HepG2 (cell line): ENCODE measurements around the gene TMIGD3. TPM values are rescaled to one million over a fixed set of nuclear protein-coding genes. Genes with fewer than 3 reads are reported as not detected.

Experiments used
- BCL3 ChIP-seq: sonication (generic); formaldehyde crosslinking; IDR thresholded peaks from 2 replicates; pipeline ENCODE4 v1.5.1; 2020; ENCODE audit warnings: mild to moderate bottlenecking, missing genetic modification reagents, moderate library complexity
- CBX5 ChIP-seq: sonication (generic); formaldehyde crosslinking; IDR thresholded peaks from 2 replicates; pipeline ENCODE4 v1.4.0; 2020; ENCODE audit warnings: missing genetic modification reagents, borderline replicate concordance
- HBP1 ChIP-seq: IDR thresholded peaks from 2 replicates; pipeline ENCODE4 v1.6.1; 2016; ENCODE audit warnings: low read depth, control low read depth
- HIC2 ChIP-seq: sonication (generic); formaldehyde crosslinking; IDR thresholded peaks from 2 replicates; pipeline ENCODE4 v1.9.0; 2022; ENCODE audit warnings: low read depth, missing genetic modification reagents
- HNRNPK ChIP-seq: fragments of 200-400 bp; formaldehyde crosslinking; IDR thresholded peaks from 2 replicates; pipeline ENCODE4 v1.6.1; 2018; ENCODE audit warnings: low read length, low read depth, moderate library complexity, mild to moderate bottlenecking; ENCODE audit not compliant: poor library complexity, severe bottlenecking
- KDM1A ChIP-seq: IDR thresholded peaks from 2 replicates; pipeline ENCODE4 v1.6.1; 2016; ENCODE audit warnings: missing compliant biosample characterization
- KDM2A ChIP-seq: sonication (generic); formaldehyde crosslinking; IDR thresholded peaks from 2 replicates; pipeline ENCODE4 v1.4.0; 2020; ENCODE audit warnings: low read depth, missing genetic modification reagents, borderline replicate concordance
- KLF13 ChIP-seq: sonication (generic); formaldehyde crosslinking; IDR thresholded peaks from 2 replicates; pipeline ENCODE4 v1.4.0; 2020; ENCODE audit warnings: mild to moderate bottlenecking, missing genetic modification reagents
- MTA1 ChIP-seq: sonication (generic); formaldehyde crosslinking; IDR thresholded peaks from 2 replicates; pipeline ENCODE4 v1.4.0; 2020; ENCODE audit warnings: missing genetic modification reagents, mild to moderate bottlenecking, borderline replicate concordance
- PHF8 ChIP-seq: sonication (generic); formaldehyde crosslinking; IDR thresholded peaks from 2 replicates; pipeline ENCODE4 v1.5.0; 2020; ENCODE audit warnings: missing genetic modification reagents
- TRIM22 ChIP-seq: fragments of 450-650 bp; IDR thresholded peaks from 2 replicates; pipeline ENCODE4 v1.6.1; 2017
- ZNF292 ChIP-seq: sonication (generic); formaldehyde crosslinking; IDR thresholded peaks from 2 replicates; pipeline ENCODE4 v1.8.1; 2022; ENCODE audit warnings: mild to moderate bottlenecking, low read depth, missing genetic modification reagents, borderline replicate concordance
- ZNF326 ChIP-seq: sonication (generic); formaldehyde crosslinking; IDR thresholded peaks from 2 replicates; pipeline ENCODE4 v1.4.0; 2020; ENCODE audit warnings: missing genetic modification reagents, borderline replicate concordance
- ZNF574 ChIP-seq: sonication (generic); formaldehyde crosslinking; IDR thresholded peaks from 2 replicates; pipeline ENCODE4 v1.4.0; 2020; ENCODE audit warnings: missing genetic modification reagents
- ZNF740 ChIP-seq: sonication (generic); formaldehyde crosslinking; IDR thresholded peaks from 2 replicates; pipeline ENCODE4 v1.4.0; 2020; ENCODE audit warnings: missing genetic modification reagents
- ZNF784 ChIP-seq: sonication (generic); formaldehyde crosslinking; IDR thresholded peaks from 2 replicates; pipeline ENCODE4 v1.5.1; 2020; ENCODE audit warnings: missing genetic modification reagents, mild to moderate bottlenecking, borderline replicate concordance
- polyA plus RNA-seq, 8 experiments: library from polyadenylated mRNA; depleted of rRNA in 3 of 8; stranded (reverse) in 7 of 8; unstranded in 1 of 8; fragments of >200 nt; fragmentation: Illumina TruSeq in 4 of 8; extraction: Trizol in 4 of 8; gene quantifications; 2 replicates each; pipeline versions ENCODE4 v1.2.1 to v1.2.3, GENCODE V29; 2011 to 2016; ENCODE audit warnings: low read depth in 4 of 8, missing spikeins in 1 of 8, mixed read lengths in 1 of 8; ENCODE audit not compliant: insufficient read depth in 1 of 8
- total RNA-seq, 5 experiments: library from RNA; depleted of rRNA; stranded (reverse); fragments of >200 nt; fragmentation: Illumina TruSeq; extraction: Trizol; gene quantifications; 2 replicates each; pipeline ENCODE4 v1.2.3, GENCODE V29; 2016; ENCODE audit warnings: low read depth in 1 of 5

TMIGD3 gene
- total and polyA plus RNA-seq, 2 of the 13 experiments (the other 11 are each of a cell fraction or from before 2014, with no cell fraction given): not detected

GRCh38 chr1:111507411-111508201 lies 4.2 kb upstream of the TMIGD3 start (continued):
- TF ChIP-seq CBX5 (0 out of 2 replicates have a peak, but pooled peaks have one; percentile 19), ZNF326 (CRISPR knock-in tag) (no peak), HNRNPK (no peak), PHF8 (peak; percentile 72), HIC2 (CRISPR knock-in tag) (0 out of 2 replicates have a peak, but pooled peaks have one; percentile 11), KDM1A (CRISPR knock-in tag) (no peak), ZNF740 (CRISPR knock-in tag) (0 out of 2 replicates have a peak, but pooled peaks have one; percentile 29), ZNF574 (CRISPR knock-in tag) (peak; percentile 52; the same call in 1 of the 2 replicates), BCL3 (CRISPR knock-in tag) (peak; percentile 48; the same call in 1 of the 2 replicates), MTA1 (CRISPR knock-in tag) (peak; percentile 55; the same call in 1 of the 2 replicates), KLF13 (CRISPR knock-in tag) (0 out of 2 replicates have a peak, but pooled peaks have one; percentile 5), TRIM22 (no peak), ZNF292 (CRISPR knock-in tag) (peak; percentile 90), HBP1 (CRISPR knock-in tag) (0 out of 2 replicates have a peak, but pooled peaks have one; percentile 13), ZNF784 (CRISPR knock-in tag) (peak; percentile 65; the same call in 1 of the 2 replicates), KDM2A (CRISPR knock-in tag) (peak; percentile 67)
